Measurements from ENCODE around the gene EFCAB8.

The EFCAB8 gene

DNA sequence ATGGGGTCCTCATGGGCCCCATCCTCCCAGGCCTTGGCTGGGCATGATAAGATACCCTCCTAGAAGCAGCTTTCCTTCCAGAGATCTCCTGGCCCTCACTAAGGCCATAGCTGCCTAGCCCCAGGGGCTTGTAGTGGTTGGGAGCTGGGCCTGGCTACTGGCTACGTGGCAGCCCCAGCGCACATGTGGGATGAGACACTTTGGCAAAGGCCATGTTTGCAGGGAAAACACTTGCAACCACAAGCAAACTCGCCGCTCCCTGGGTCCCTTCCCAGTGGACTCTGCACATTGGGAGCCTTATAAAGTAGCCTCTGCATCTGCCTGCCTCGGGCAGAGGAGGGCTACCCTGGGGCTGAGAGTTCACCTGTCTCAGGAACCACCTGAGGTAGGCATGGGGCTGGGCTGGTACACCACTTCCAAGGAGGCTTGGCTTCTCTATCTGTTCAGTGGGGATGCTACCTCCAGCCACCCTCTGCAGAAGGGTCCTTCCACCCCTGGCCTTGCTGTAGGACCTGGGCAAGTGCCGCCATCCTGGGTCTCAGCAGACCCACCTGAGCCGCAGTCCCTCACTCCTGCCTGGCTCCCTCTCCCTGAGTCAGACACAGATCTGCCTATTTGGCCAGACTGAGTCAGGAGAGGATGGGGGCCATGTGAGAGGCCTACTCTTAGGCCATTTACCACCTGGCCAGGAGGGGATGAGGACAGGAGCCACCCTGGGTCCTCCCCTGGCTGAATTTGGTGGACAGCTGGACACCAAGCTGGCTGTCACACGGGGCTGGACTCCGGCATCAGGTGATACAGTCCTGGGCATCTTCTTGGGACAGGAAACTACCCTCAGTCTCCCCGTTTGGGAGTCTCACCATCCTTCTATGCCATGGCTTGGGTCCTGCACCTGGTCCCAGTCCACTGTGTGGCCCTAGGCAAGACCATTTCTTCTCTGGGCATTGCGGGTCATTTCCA, 148.9 kb downstream of the EFCAB8 start, which contains the start of gene BPIFB2:
Gene BPIFB2, plus strand, starts transcription at position 329 of the 960 bp plus-strand sequence. CDS start 871 bp downstream, outside the sequence.
- H3K9ac ChIP-seq (ENCODE audit: low read length), result no peak within 1 kb of the TSS
- H3K18ac ChIP-seq (ENCODE audit: low read length), result no peak within 1 kb of the TSS
- H3K4me3 ChIP-seq (ENCODE audit: low read length), result no peak within 1 kb of the TSS
- no peak within 1 kb of the TSS for H2BK5ac ChIP-seq (ENCODE audit: low read length)
- H2BK15ac ChIP-seq (replicated peaks; ENCODE audit: low read depth), result no peak within 1 kb of the TSS
- no peaks in the 10 kb centered on the region for H3K36me3 ChIP-seq (ENCODE audit: control insufficient read depth, insufficient read depth, low read length)
- WGBS (ENCODE audit: extremely low coverage, insufficient coverage, low lambda C conversion rate), result no CpG with 5 or more reads among the region's 11 CpGs
- H3K56ac ChIP-seq (ENCODE audit: low read length), result peak within 1 kb of the TSS; percentile 5
- H3K27me3 ChIP-seq (ENCODE audit: insufficient read depth, low read length, poor library complexity), result no peaks in the 10 kb centered on the region
- no peak within 1 kb of the TSS for H3K23ac ChIP-seq (ENCODE audit: low read length)
- H3K27ac ChIP-seq (ENCODE audit: low read depth, low read length), result no peak within 1 kb of the TSS
- no peak within 1 kb of the TSS for H3K4ac ChIP-seq (ENCODE audit: low read depth, low read length)
- no peak within 1 kb of the TSS for H4K8ac ChIP-seq (ENCODE audit: low read depth, low read length)
- H3K79me1 ChIP-seq (ENCODE audit: low read length), result no peaks in the 10 kb centered on the region
- H3K4me2 ChIP-seq (ENCODE audit: low read length), result no peak within 1 kb of the TSS
- H3K79me2 ChIP-seq (ENCODE audit: control insufficient read depth, insufficient read depth, low read length), result no peaks in the 10 kb centered on the region
- H2AK5ac ChIP-seq (ENCODE audit: low read length), result peak within 1 kb of the TSS; percentile 37
- no peak within 1 kb of the TSS for H2BK120ac ChIP-seq (ENCODE audit: low read depth, low read length)
- no peak within 1 kb of the TSS for H4K5ac ChIP-seq (ENCODE audit: low read length)
- no peak for DNase-seq
- no peaks in the 10 kb centered on the region for H3K4me1 ChIP-seq (ENCODE audit: control insufficient read depth, low read depth, low read length)

DNA sequence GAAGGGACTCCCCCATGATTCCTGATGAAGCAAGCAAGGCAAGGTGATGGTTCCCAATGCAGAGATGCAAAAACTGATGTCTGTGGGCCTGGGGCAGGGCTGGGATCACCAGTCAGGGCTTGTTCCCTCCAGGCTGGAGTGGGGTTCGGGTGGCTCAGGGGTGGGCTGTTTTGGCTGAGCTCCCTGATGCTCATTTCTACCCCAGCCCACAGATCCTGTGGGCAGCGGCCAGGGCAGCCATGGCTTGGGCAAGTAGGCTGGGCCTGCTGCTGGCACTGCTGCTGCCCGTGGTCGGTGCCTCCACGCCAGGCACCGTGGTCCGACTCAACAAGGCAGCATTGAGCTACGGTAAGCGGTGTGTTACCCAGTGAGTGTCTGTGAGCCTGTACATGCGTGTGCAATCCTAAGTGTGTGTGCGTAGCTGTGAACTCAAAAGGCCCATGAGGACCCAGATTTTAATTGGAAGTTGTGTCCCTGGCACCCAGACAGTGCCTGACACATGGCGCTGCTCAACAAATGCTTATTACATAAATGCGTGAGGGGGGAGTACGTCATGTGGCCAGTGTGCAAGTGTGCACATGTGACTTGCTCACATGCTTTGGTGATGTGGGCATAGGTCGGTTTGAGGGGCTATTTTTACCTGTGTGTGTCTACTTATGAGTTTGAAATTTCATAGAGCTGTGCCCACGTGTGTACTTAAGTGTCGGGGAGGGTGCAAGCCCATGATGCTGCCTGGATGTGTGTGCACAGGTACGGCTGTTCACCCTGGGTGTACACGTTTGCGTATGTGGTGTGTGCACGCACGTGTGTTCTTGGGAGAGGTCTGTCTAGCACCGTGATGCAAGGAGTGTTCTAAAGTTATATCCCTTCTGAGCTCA, 149.9 kb downstream of the EFCAB8 start:
- Histone ChIP-seq H3K23ac (ENCODE audit: low read length) (no peak overlapping the region), H2BK120ac (ENCODE audit: low read depth, low read length) (no peak overlapping the region), H3K4ac (ENCODE audit: low read depth, low read length) (no peak overlapping the region), H3K27me3 (ENCODE audit: insufficient read depth, low read length, poor library complexity) (no peaks in the 10 kb centered on the region), H3K36me3 (ENCODE audit: control insufficient read depth, insufficient read depth, low read length) (no peaks in the 10 kb centered on the region), H3K56ac (ENCODE audit: low read length) (no peak overlapping the region), H4K5ac (ENCODE audit: low read length) (no peak overlapping the region), H3K79me2 (ENCODE audit: control insufficient read depth, insufficient read depth, low read length) (no peaks in the 10 kb centered on the region), H3K79me1 (ENCODE audit: low read length) (no peaks in the 10 kb centered on the region), H3K27ac (ENCODE audit: low read depth, low read length) (no peak overlapping the region), H4K8ac (ENCODE audit: low read depth, low read length) (no peak overlapping the region), H3K4me2 (ENCODE audit: low read length) (no peak overlapping the region), H2AK5ac (ENCODE audit: low read length) (no peak overlapping the region), H2BK5ac (ENCODE audit: low read length) (no peak overlapping the region), H3K4me3 (ENCODE audit: low read length) (no peak overlapping the region), H3K9ac (ENCODE audit: low read length) (no peak overlapping the region), H3K18ac (ENCODE audit: low read length) (no peak overlapping the region), H2BK15ac (replicated peaks; ENCODE audit: low read depth) (no peak overlapping the region), H3K4me1 (ENCODE audit: control insufficient read depth, low read depth, low read length) (no peaks in the 10 kb centered on the region)
- WGBS (ENCODE audit: extremely low coverage, insufficient coverage, low lambda C conversion rate), result no CpG with 5 or more reads among the region's 23 CpGs
- DNase-seq, result no peak

DNA sequence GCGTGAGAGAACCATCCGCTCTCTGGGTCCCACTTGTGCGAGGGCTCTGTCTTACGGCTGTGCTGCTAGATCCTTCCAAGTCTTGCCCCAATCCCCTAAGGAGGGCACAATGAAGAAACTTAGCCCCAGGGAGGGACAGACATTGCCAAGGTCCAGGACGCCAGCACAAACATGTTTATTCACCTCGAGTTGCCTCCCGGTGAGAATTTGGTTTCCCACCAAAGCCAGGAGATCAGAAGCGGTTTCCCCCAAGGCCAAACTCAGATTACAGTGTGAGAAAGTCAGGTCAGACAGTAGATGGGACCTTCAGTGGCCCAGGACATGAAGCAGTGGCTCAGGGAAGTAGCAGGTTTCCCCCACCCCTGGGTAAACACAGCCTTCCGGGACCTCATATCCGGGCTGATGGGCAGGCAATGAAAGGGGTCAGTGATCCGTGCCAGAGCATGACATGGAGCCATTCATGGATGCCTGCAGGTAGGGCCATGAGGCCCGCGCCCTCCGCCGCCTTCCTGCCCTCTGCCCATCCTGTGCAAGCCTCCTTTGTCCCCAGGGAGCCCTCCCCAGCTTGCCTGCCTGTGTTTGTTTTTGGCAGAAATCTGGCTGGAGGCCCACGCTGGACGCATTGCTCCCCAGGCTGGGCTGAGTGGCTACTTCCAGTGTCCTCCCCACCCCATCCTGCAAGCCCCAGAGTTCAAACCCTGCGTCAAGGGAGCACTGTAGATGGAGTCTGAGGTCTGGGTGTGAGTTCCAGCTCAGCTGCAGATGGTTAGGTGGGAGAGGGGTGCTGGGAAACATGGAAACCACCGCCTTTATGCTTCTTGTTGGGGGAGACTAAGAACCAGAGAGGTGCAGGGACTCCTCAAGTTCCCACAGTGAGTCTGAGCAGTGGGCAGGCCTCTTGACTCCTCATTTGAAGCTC, 150.8 kb downstream of the EFCAB8 start:
- no peaks in the 10 kb centered on the region for H3K36me3 ChIP-seq (ENCODE audit: control insufficient read depth, insufficient read depth, low read length)
- H3K79me1 ChIP-seq (ENCODE audit: low read length), result no peaks in the 10 kb centered on the region
- H3K18ac ChIP-seq (ENCODE audit: low read length), result no peak overlapping the region
- H3K4me3 ChIP-seq (ENCODE audit: low read length), result no peak overlapping the region
- no peak overlapping the region for H3K4me2 ChIP-seq (ENCODE audit: low read length)
- peak overlapping the region; percentile 5 for H3K56ac ChIP-seq (ENCODE audit: low read length)
- no peak overlapping the region for H2AK5ac ChIP-seq (ENCODE audit: low read length)
- H2BK15ac ChIP-seq (replicated peaks; ENCODE audit: low read depth), result no peak overlapping the region
- H2BK5ac ChIP-seq (ENCODE audit: low read length), result no peak overlapping the region
- DNase-seq, result no peak
- no peaks in the 10 kb centered on the region for H3K27me3 ChIP-seq (ENCODE audit: insufficient read depth, low read length, poor library complexity)
- no peak overlapping the region for H4K8ac ChIP-seq (ENCODE audit: low read depth, low read length)
- no peak overlapping the region for H3K23ac ChIP-seq (ENCODE audit: low read length)
- H3K4ac ChIP-seq (ENCODE audit: low read depth, low read length), result no peak overlapping the region
- no CpG with 5 or more reads among the region's 19 CpGs for WGBS (ENCODE audit: extremely low coverage, insufficient coverage, low lambda C conversion rate)
- H3K4me1 ChIP-seq (ENCODE audit: control insufficient read depth, low read depth, low read length), result peaks cover 3% of the 10 kb centered on the region
- H4K5ac ChIP-seq (ENCODE audit: low read length), result no peak overlapping the region
- H3K9ac ChIP-seq (ENCODE audit: low read length), result no peak overlapping the region
- H2BK120ac ChIP-seq (ENCODE audit: low read depth, low read length), result no peak overlapping the region
- no peak overlapping the region for H3K27ac ChIP-seq (ENCODE audit: low read depth, low read length)
- no peaks in the 10 kb centered on the region for H3K79me2 ChIP-seq (ENCODE audit: control insufficient read depth, insufficient read depth, low read length)

- no peak overlapping the region for H2AK5ac ChIP-seq (ENCODE audit: low read length)
- H3K56ac ChIP-seq (ENCODE audit: low read length), result no peak overlapping the region
- no peak overlapping the region for H2BK5ac ChIP-seq (ENCODE audit: low read length)
- no peak overlapping the region for H2BK15ac ChIP-seq (replicated peaks; ENCODE audit: low read depth)
- no peak overlapping the region for H4K8ac ChIP-seq (ENCODE audit: low read depth, low read length)
- DNase-seq, result no peak
- no peak overlapping the region for H3K4me2 ChIP-seq (ENCODE audit: low read length)
- no CpG with 5 or more reads among the region's 5 CpGs for WGBS (ENCODE audit: extremely low coverage, insufficient coverage, low lambda C conversion rate)
- H4K5ac ChIP-seq (ENCODE audit: low read length), result no peak overlapping the region
- no peak overlapping the region for H2BK120ac ChIP-seq (ENCODE audit: low read depth, low read length)
- no peak overlapping the region for H3K23ac ChIP-seq (ENCODE audit: low read length)
- peaks cover 9% of the 10 kb centered on the region for H3K4me1 ChIP-seq (ENCODE audit: control insufficient read depth, low read depth, low read length)
- no peak overlapping the region for H3K27ac ChIP-seq (ENCODE audit: low read depth, low read length)
- no peaks in the 10 kb centered on the region for H3K79me1 ChIP-seq (ENCODE audit: low read length)
- no peaks in the 10 kb centered on the region for H3K36me3 ChIP-seq (ENCODE audit: control insufficient read depth, insufficient read depth, low read length)
- H3K4me3 ChIP-seq (ENCODE audit: low read length), result no peak overlapping the region
- no peak overlapping the region for H3K18ac ChIP-seq (ENCODE audit: low read length)
- no peaks in the 10 kb centered on the region for H3K79me2 ChIP-seq (ENCODE audit: control insufficient read depth, insufficient read depth, low read length)
- no peak overlapping the region for H3K9ac ChIP-seq (ENCODE audit: low read length)
- no peak overlapping the region for H3K4ac ChIP-seq (ENCODE audit: low read depth, low read length)
- H3K27me3 ChIP-seq (ENCODE audit: insufficient read depth, low read length, poor library complexity), result no peaks in the 10 kb centered on the region
These were observed 151.4 kb downstream of the EFCAB8 start for GRCh38 chr20:33010133-33010504.

DNA sequence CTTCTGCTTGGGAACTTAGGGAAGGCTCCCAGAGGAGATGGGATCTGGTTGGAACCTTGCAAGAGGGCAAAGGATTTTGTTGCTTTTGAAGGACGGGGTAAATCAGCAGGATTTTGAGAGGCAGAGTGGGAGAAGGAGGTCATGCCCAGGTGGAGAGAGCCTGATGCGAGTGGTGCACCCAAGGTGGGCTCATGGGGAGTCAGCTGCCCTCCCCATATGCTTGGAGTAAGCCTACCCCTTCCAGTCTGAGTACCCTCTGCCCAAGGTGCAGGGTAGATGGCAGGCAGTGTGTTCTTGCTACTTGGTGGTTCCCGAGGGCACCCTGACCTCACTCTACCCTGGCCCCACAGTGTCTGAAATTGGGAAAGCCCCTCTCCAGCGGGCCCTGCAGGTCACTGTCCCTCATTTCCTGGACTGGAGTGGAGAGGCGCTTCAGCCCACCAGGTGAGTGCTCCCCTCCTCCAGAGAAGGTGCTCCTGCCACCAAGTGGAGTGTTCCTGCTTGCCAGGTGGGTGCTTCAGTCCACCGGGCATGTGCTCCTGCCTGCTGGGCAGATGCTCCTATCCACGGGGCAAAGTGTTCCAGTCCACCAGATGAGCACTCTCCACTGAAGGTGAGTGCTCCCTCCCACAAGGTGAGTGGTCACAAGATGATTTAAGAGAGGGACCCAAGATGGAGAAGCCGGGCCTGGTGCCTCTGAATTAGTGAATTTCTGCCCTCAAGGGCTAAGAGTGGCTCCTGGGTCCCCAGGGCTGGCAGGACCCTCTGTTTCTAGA, 152.1 kb downstream of the EFCAB8 start:
- no peak for DNase-seq
- Histone ChIP-seq H3K4me3 (ENCODE audit: low read length) (no peak overlapping the region), H4K8ac (ENCODE audit: low read depth, low read length) (no peak overlapping the region), H4K5ac (ENCODE audit: low read length) (no peak overlapping the region), H2BK5ac (ENCODE audit: low read length) (no peak overlapping the region), H3K79me1 (ENCODE audit: low read length) (no peaks in the 10 kb centered on the region), H3K56ac (ENCODE audit: low read length) (no peak overlapping the region), H2BK120ac (ENCODE audit: low read depth, low read length) (no peak overlapping the region), H2BK15ac (replicated peaks; ENCODE audit: low read depth) (no peak overlapping the region), H3K27me3 (ENCODE audit: insufficient read depth, low read length, poor library complexity) (no peaks in the 10 kb centered on the region), H3K9ac (ENCODE audit: low read length) (no peak overlapping the region), H3K36me3 (ENCODE audit: control insufficient read depth, insufficient read depth, low read length) (no peaks in the 10 kb centered on the region), H3K79me2 (ENCODE audit: control insufficient read depth, insufficient read depth, low read length) (no peaks in the 10 kb centered on the region), H3K4ac (ENCODE audit: low read depth, low read length) (no peak overlapping the region), H3K18ac (ENCODE audit: low read length) (no peak overlapping the region), H2AK5ac (ENCODE audit: low read length) (no peak overlapping the region), H3K27ac (ENCODE audit: low read depth, low read length) (no peak overlapping the region), H3K23ac (ENCODE audit: low read length) (no peak overlapping the region), H3K4me1 (ENCODE audit: control insufficient read depth, low read depth, low read length) (peaks cover 9% of the 10 kb centered on the region), H3K4me2 (ENCODE audit: low read length) (no peak overlapping the region)
- WGBS (ENCODE audit: extremely low coverage, insufficient coverage, low lambda C conversion rate), result no CpG with 5 or more reads among the region's 8 CpGs
